ENCODE data around the gene RAB30. TPM values are rescaled to one million over a fixed set of nuclear protein-coding genes. Genes with fewer than 3 reads are reported as not detected.

The RAB30 gene
- total RNA-seq, 1 experiment from 2014 or later = 6.2 TPM

GRCh38 chr11:83000381-83000780 is 71.3 kb downstream of the RAB30 start (continued):
- TF ChIP-seq, protein P1, sequence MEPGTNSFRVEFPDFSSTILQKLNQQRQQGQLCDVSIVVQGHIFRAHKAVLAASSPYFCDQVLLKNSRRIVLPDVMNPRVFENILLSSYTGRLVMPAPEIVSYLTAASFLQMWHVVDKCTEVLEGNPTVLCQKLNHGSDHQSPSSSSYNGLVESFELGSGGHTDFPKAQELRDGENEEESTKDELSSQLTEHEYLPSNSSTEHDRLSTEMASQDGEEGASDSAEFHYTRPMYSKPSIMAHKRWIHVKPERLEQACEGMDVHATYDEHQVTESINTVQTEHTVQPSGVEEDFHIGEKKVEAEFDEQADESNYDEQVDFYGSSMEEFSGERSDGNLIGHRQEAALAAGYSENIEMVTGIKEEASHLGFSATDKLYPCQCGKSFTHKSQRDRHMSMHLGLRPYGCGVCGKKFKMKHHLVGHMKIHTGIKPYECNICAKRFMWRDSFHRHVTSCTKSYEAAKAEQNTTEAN (CRISPR knock-in tag; IDR thresholded peaks at IDR 0.05) = no peak
- no peak for TF ChIP-seq ZMAT4 (CRISPR knock-in tag; IDR thresholded peaks at IDR 0.05)

- Mint-ChIP-seq H3K9me3 (no peaks in the 10 kb centered on the region), H3K4me1 (peaks cover 19% of the 10 kb centered on the region), H3K27me3 (ENCODE audit: low read depth) (no peaks in the 10 kb centered on the region), H3K27ac (no peak overlapping the region), H3K4me3 (no peak overlapping the region), H3K36me3 (no peaks in the 10 kb centered on the region)
- POLR2A ChIA-PET = interaction anchor here (1.2 kb wide), 1 partner anchor 8 kb away, joined by 3 read pairs; no protein-coding TSS in a partner anchor
- CTCF ChIA-PET = interaction anchor here (0.6 to 1.7 kb wide), 3 partner anchors 9 to 128 kb away, joined by 3 to 13 read pairs (median 6); no protein-coding TSS in a partner anchor
- ATAC-seq (no peak), DNase-seq (ENCODE audit: low spot score) (no peak)
- TF ChIP-seq, protein P2, sequence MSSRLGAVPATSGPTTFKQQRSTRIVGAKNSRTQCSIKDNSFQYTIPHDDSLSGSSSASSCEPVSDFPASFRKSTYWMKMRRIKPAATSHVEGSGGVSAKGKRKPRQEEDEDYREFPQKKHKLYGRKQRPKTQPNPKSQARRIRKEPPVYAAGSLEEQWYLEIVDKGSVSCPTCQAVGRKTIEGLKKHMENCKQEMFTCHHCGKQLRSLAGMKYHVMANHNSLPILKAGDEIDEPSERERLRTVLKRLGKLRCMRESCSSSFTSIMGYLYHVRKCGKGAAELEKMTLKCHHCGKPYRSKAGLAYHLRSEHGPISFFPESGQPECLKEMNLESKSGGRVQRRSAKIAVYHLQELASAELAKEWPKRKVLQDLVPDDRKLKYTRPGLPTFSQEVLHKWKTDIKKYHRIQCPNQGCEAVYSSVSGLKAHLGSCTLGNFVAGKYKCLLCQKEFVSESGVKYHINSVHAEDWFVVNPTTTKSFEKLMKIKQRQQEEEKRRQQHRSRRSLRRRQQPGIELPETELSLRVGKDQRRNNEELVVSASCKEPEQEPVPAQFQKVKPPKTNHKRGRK (CRISPR knock-in tag; IDR thresholded peaks at IDR 0.05; ENCODE audit: borderline replicate concordance) = no peak
- TF ChIP-seq ELF4 (CRISPR knock-in tag; IDR thresholded peaks at IDR 0.05; ENCODE audit: low read depth) = no peak
Measured at GRCh38 chr11:82999232-82999631, 72.5 kb downstream of the RAB30 start.

- no peaks in the 10 kb centered on the region for H3K27me3 Mint-ChIP-seq (ENCODE audit: low read depth)
- TF ChIP-seq NFATC4 (CRISPR knock-in tag; IDR thresholded peaks at IDR 0.05) = no peak
- TF ChIP-seq ZBTB21 (CRISPR knock-in tag; IDR thresholded peaks at IDR 0.05; ENCODE audit: borderline replicate concordance) = no peak
- TF ChIP-seq TEAD4 (CRISPR knock-in tag; IDR thresholded peaks at IDR 0.05) = no peak
- TF ChIP-seq OVOL2 (CRISPR knock-in tag; IDR thresholded peaks at IDR 0.05; ENCODE audit: borderline replicate concordance) = no peak
- TF ChIP-seq, protein P3, sequence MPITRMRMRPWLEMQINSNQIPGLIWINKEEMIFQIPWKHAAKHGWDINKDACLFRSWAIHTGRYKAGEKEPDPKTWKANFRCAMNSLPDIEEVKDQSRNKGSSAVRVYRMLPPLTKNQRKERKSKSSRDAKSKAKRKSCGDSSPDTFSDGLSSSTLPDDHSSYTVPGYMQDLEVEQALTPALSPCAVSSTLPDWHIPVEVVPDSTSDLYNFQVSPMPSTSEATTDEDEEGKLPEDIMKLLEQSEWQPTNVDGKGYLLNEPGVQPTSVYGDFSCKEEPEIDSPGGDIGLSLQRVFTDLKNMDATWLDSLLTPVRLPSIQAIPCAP (CRISPR knock-in tag; IDR thresholded peaks at IDR 0.05) = no peak
- TF ChIP-seq HMGXB4 (CRISPR knock-in tag; IDR thresholded peaks at IDR 0.05) = no peak
- TF ChIP-seq, protein P4, sequence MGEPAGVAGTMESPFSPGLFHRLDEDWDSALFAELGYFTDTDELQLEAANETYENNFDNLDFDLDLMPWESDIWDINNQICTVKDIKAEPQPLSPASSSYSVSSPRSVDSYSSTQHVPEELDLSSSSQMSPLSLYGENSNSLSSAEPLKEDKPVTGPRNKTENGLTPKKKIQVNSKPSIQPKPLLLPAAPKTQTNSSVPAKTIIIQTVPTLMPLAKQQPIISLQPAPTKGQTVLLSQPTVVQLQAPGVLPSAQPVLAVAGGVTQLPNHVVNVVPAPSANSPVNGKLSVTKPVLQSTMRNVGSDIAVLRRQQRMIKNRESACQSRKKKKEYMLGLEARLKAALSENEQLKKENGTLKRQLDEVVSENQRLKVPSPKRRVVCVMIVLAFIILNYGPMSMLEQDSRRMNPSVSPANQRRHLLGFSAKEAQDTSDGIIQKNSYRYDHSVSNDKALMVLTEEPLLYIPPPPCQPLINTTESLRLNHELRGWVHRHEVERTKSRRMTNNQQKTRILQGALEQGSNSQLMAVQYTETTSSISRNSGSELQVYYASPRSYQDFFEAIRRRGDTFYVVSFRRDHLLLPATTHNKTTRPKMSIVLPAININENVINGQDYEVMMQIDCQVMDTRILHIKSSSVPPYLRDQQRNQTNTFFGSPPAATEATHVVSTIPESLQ (CRISPR knock-in tag; IDR thresholded peaks at IDR 0.05) = no peak
- no peak for TF ChIP-seq ZNF138 (CRISPR knock-in tag; conservative IDR thresholded peaks at IDR 0.05)
- no peak for TF ChIP-seq ZNF396 (CRISPR knock-in tag; IDR thresholded peaks at IDR 0.05; ENCODE audit: borderline replicate concordance)
- no peak for TF ChIP-seq NR3C1 (CRISPR knock-in tag; conservative IDR thresholded peaks at IDR 0.05; ENCODE audit: low read depth)
- no peak for TF ChIP-seq GRHL2 (CRISPR knock-in tag; IDR thresholded peaks at IDR 0.05; ENCODE audit: insufficient replicate concordance, severe bottlenecking)
- TF ChIP-seq ZMAT4 (CRISPR knock-in tag; IDR thresholded peaks at IDR 0.05) = no peak
- TF ChIP-seq JUN (CRISPR knock-in tag; IDR thresholded peaks at IDR 0.05) = no peak
- TF ChIP-seq SMAD3 (CRISPR knock-in tag; IDR thresholded peaks at IDR 0.05; ENCODE audit: borderline replicate concordance) = no peak
- TF ChIP-seq TCF7 (CRISPR knock-in tag; IDR thresholded peaks at IDR 0.05; ENCODE audit: low read depth) = no peak
- no peak for TF ChIP-seq MYBL2 (CRISPR knock-in tag; IDR thresholded peaks at IDR 0.05)
- TF ChIP-seq, protein P2 (CRISPR knock-in tag; IDR thresholded peaks at IDR 0.05; ENCODE audit: borderline replicate concordance) = no peak
- TF ChIP-seq, protein P5, sequence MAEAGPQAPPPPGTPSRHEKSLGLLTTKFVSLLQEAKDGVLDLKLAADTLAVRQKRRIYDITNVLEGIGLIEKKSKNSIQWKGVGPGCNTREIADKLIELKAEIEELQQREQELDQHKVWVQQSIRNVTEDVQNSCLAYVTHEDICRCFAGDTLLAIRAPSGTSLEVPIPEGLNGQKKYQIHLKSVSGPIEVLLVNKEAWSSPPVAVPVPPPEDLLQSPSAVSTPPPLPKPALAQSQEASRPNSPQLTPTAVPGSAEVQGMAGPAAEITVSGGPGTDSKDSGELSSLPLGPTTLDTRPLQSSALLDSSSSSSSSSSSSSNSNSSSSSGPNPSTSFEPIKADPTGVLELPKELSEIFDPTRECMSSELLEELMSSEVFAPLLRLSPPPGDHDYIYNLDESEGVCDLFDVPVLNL (CRISPR knock-in tag; IDR thresholded peaks at IDR 0.05; ENCODE audit: borderline replicate concordance, low read depth) = no peak
- no peak for TF ChIP-seq PRRX2 (CRISPR knock-in tag; IDR thresholded peaks at IDR 0.05)
Measured at GRCh38 chr11:82998697-82999096, 73.0 kb downstream of the RAB30 start.

More at GRCh38 chr11:82998697-82999096, 73.0 kb downstream of the RAB30 start:
- Mint-ChIP-seq H3K4me1 (peaks cover 19% of the 10 kb centered on the region), H3K4me3 (no peak overlapping the region), H3K36me3 (no peaks in the 10 kb centered on the region), H3K27ac (no peak overlapping the region), H3K9me3 (no peaks in the 10 kb centered on the region)
- ChIA-PET CTCF (interaction anchor here (0.6 to 1.7 kb wide), 3 partner anchors 9 to 128 kb away, joined by 3 to 13 read pairs (median 6); no protein-coding TSS in a partner anchor), POLR2A (interaction anchor here (1.2 kb wide), 1 partner anchor 9 kb away, joined by 3 read pairs; no protein-coding TSS in a partner anchor)
- no peak for DNase-seq (ENCODE audit: low spot score)
- ATAC-seq = peak; percentile 63

Measured in WTC11 (cell line).